ENCODE results near the gene DNAH12. TPM values are rescaled to one million over a fixed set of nuclear protein-coding genes. Genes with fewer than 3 reads are reported as not detected.
"Not testable (repeated sequence)": the region's sequence is repeated elsewhere in the genome, so short reads cannot be mapped to it uniquely, and the experiment has no call there.

DNAH12 gene
- total RNA-seq, 2 experiments from 2014 or later = 0.21 TPM; not detected in 1

- CTCF ChIA-PET (ENCODE audit: unreplicated experiment); intact Hi-C loops (cut with micrococcal nuclease; ENCODE audit: unreplicated experiment); H2AFZ ChIP-seq (ENCODE audit: low read length): not testable (repeated sequence)
These were observed 187.9 kb downstream of the DNAH12 start for GRCh38 chr3:57356275-57356674.

DNA sequence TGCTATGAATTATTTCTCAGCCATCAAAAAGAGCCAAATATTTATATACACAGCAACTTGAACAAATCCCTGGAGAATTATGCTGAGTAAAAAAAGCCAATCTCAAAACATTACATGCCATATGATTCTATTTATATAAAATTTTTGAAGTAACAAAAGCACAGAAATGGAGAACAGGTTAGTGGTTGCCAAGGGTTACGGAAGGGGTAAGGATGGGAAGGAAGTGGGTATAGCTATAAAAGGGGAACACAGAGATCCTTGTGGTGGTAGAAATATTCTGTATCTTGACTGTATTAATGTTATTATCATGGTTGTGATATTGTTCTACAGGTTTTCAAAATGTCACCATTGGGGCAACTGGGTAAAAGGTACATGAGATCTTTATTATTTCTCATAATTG lies 189.4 kb downstream of the DNAH12 start:
- CTCF ChIA-PET (ENCODE audit: unreplicated experiment) = no interaction called here
- H3K4me1 ChIP-seq (ENCODE audit: insufficient read depth, low read length, poor library complexity, severe bottlenecking) = no peaks in the 10 kb centered on the region
- TF ChIP-seq CTCF (conservative IDR thresholded peaks at IDR 0.05; ENCODE audit: low read length) = no peak
- H4K20me1 ChIP-seq (ENCODE audit: insufficient read depth, low read length) = no peaks in the 10 kb centered on the region
- no peaks in the 10 kb centered on the region for H3K9me2 ChIP-seq (ENCODE audit: insufficient read depth, low read length)
- POLR2A ChIA-PET = no interaction called here
- no peak overlapping the region for H3K27ac ChIP-seq (ENCODE audit: low read depth, low read length, poor library complexity, severe bottlenecking)
- no peak overlapping the region for H3K4me3 ChIP-seq (ENCODE audit: low read depth, low read length, poor library complexity, severe bottlenecking)
- no peaks in the 10 kb centered on the region for H3K9me3 ChIP-seq (ENCODE audit: low read length)
- H3K79me2 ChIP-seq (ENCODE audit: insufficient read depth, low read depth, low read length) = no peaks in the 10 kb centered on the region
- no peak overlapping the region for H3K4me2 ChIP-seq (ENCODE audit: low read length)
- intact Hi-C loops (cut with micrococcal nuclease; ENCODE audit: unreplicated experiment) = no loop called here
- no peaks in the 10 kb centered on the region for H3K36me3 ChIP-seq (ENCODE audit: insufficient read depth, low read length)
- no TSS peak for BruUV-seq (replicated peaks)
- DNase-seq (ENCODE audit: low spot score) = no peak
- no peak overlapping the region for H2AFZ ChIP-seq (ENCODE audit: low read length)

More at GRCh38 chr3:57356275-57356674, 187.9 kb downstream of the DNAH12 start:
- H3K9me3 ChIP-seq (ENCODE audit: low read length); DNase-seq (ENCODE audit: low spot score); H3K4me1 ChIP-seq (ENCODE audit: insufficient read depth, low read length, poor library complexity, severe bottlenecking); H3K4me2 ChIP-seq (ENCODE audit: low read length); POLR2A ChIA-PET; H3K36me3 ChIP-seq (ENCODE audit: insufficient read depth, low read length); H3K27ac ChIP-seq (ENCODE audit: low read depth, low read length, poor library complexity, severe bottlenecking); H3K9me2 ChIP-seq (ENCODE audit: insufficient read depth, low read length); H4K20me1 ChIP-seq (ENCODE audit: insufficient read depth, low read length); H3K79me2 ChIP-seq (ENCODE audit: insufficient read depth, low read depth, low read length); H3K4me3 ChIP-seq (ENCODE audit: low read depth, low read length, poor library complexity, severe bottlenecking); BruUV-seq (replicated peaks): not testable (repeated sequence)

DNA sequence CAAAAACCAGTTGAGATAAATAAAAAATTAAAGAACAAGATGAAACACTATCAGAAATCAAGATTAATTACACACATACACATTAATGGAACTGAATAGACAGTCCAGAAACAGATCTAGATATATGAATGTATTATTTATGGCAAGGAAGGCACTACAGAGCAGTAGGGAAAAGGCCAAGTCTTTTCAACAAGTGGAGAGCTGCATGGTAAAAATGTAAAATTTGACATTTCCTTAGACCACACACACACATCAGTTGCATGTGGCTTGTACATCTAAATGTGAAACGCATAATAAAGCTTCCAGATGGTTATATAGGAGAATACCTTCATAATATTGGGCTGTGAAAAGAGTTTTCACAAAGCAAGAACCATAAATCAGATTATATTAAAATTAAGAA lies 193.9 kb downstream of the DNAH12 start:
- ChIA-PET POLR2A (interaction anchor here (0.7 kb wide), 1 partner anchor 67 kb away, joined by 4 read pairs; no protein-coding TSS in a partner anchor), CTCF (ENCODE audit: unreplicated experiment) (no interaction called here)
- Histone ChIP-seq H3K9me3 (ENCODE audit: low read length) (no peaks in the 10 kb centered on the region), H3K79me2 (ENCODE audit: insufficient read depth, low read depth, low read length) (no peaks in the 10 kb centered on the region), H3K4me3 (ENCODE audit: low read depth, low read length, poor library complexity, severe bottlenecking) (no peak overlapping the region), H3K4me2 (ENCODE audit: low read length) (no peak overlapping the region), H2AFZ (ENCODE audit: low read length) (no peak overlapping the region), H3K36me3 (ENCODE audit: insufficient read depth, low read length) (no peaks in the 10 kb centered on the region), H3K27ac (ENCODE audit: low read depth, low read length, poor library complexity, severe bottlenecking) (no peak overlapping the region), H4K20me1 (ENCODE audit: insufficient read depth, low read length) (no peaks in the 10 kb centered on the region), H3K4me1 (ENCODE audit: insufficient read depth, low read length, poor library complexity, severe bottlenecking) (no peaks in the 10 kb centered on the region), H3K9me2 (ENCODE audit: insufficient read depth, low read length) (no peaks in the 10 kb centered on the region)
- no TSS peak for BruUV-seq (replicated peaks)
- TF ChIP-seq EZH2phosphoT487 (IDR thresholded peaks at IDR 0.05; ENCODE audit: borderline replicate concordance, low read depth, low read length) (no peak), CTCF (conservative IDR thresholded peaks at IDR 0.05; ENCODE audit: low read length) (no peak)
- intact Hi-C loops (cut with micrococcal nuclease; ENCODE audit: unreplicated experiment) = no loop called here
- no peak for DNase-seq (ENCODE audit: low spot score)

GRCh38 chr3:57339071-57339642 lies 205.0 kb downstream of the DNAH12 start:
- DNase-seq (ENCODE audit: low spot score); H3K4me3 ChIP-seq (ENCODE audit: low read depth, low read length, poor library complexity, severe bottlenecking); H3K36me3 ChIP-seq (ENCODE audit: insufficient read depth, low read length); H3K4me1 ChIP-seq (ENCODE audit: insufficient read depth, low read length, poor library complexity, severe bottlenecking); intact Hi-C loops (cut with micrococcal nuclease; ENCODE audit: unreplicated experiment); H3K79me2 ChIP-seq (ENCODE audit: insufficient read depth, low read depth, low read length); H4K20me1 ChIP-seq (ENCODE audit: insufficient read depth, low read length); H3K9me2 ChIP-seq (ENCODE audit: insufficient read depth, low read length); H3K4me2 ChIP-seq (ENCODE audit: low read length); H2AFZ ChIP-seq (ENCODE audit: low read length); CTCF ChIA-PET (ENCODE audit: unreplicated experiment); BruUV-seq (replicated peaks); H3K27ac ChIP-seq (ENCODE audit: low read depth, low read length, poor library complexity, severe bottlenecking); H3K9me3 ChIP-seq (ENCODE audit: low read length): not testable (repeated sequence)
- POLR2A ChIA-PET = interaction anchor here (0.7 kb wide), 2 partner anchors 18 to 171 kb away, joined by 3 read pairs; no protein-coding TSS in a partner anchor

DNA sequence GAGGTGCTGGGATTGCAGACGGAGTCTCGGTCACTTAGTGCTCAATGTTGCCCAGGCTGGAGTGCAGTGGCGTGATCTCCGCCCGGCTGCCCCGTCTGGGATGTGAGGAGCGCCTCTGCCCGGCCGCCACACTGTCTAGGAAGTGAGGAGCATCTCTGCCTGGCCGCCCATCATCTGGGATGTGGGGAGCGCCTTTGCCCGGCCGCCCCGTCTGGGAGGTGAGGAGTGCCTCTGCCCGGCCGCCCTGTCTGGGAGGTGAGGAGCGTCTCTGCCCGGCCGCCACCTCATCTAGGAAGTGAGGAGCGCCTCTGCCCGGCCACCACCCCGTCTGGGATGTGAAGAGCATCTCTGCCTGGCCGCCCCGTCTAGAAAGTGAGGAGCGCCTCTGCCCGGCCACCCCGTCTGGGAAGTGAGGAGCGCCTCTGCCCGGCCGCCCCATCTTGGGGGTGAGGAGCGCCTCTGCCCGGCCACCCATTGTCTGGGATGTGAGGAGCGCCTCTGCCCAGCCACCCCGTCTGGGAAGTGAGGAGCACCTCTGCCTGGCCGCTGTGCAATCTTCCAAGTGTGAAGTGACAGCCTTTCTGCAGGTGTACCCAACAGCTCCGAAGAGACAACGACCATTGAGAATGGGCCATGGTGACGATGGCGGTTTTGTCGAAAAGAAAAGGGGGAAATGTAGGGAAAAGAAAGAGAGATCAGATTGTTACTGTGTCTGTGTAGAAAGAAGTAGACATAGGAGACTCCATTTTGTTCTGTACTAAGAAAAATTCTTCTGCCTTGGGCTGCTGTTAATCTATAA lies 205.7 kb downstream of the DNAH12 start:
- H3K36me3 ChIP-seq (ENCODE audit: insufficient read depth, low read length); H2AFZ ChIP-seq (ENCODE audit: low read length); CTCF ChIA-PET (ENCODE audit: unreplicated experiment); intact Hi-C loops (cut with micrococcal nuclease; ENCODE audit: unreplicated experiment); DNase-seq (ENCODE audit: low spot score); H3K79me2 ChIP-seq (ENCODE audit: insufficient read depth, low read depth, low read length); H3K27ac ChIP-seq (ENCODE audit: low read depth, low read length, poor library complexity, severe bottlenecking); H3K4me1 ChIP-seq (ENCODE audit: insufficient read depth, low read length, poor library complexity, severe bottlenecking); BruUV-seq (replicated peaks); H3K4me3 ChIP-seq (ENCODE audit: low read depth, low read length, poor library complexity, severe bottlenecking); H3K9me2 ChIP-seq (ENCODE audit: insufficient read depth, low read length); H4K20me1 ChIP-seq (ENCODE audit: insufficient read depth, low read length); H3K4me2 ChIP-seq (ENCODE audit: low read length); H3K9me3 ChIP-seq (ENCODE audit: low read length): not testable (repeated sequence)
- POLR2A ChIA-PET = interaction anchor here (0.7 kb wide), 1 partner anchor 17 kb away, joined by 3 read pairs; no protein-coding TSS in a partner anchor

Measured in OCI-LY7 (cell line).